ENCODE results near the gene HEPACAM.

Gene HEPACAM

GRCh38 chr11:124872741-124873140 is 63.1 kb downstream of the HEPACAM start:
- ATAC-seq: no peak
- TF ChIP-seq TCF4 (CRISPR knock-in tag; IDR thresholded peaks at IDR 0.05; ENCODE audit: borderline replicate concordance) (no peak), CREB5 (CRISPR knock-in tag; IDR thresholded peaks at IDR 0.05; ENCODE audit: low read depth) (no peak), TOX (CRISPR knock-in tag; IDR thresholded peaks at IDR 0.05; ENCODE audit: borderline replicate concordance) (no peak), ISL1 (CRISPR knock-in tag; IDR thresholded peaks at IDR 0.05) (no peak), ZC3H10 (CRISPR knock-in tag; IDR thresholded peaks at IDR 0.05) (no peak), OSR1 (CRISPR knock-in tag; IDR thresholded peaks at IDR 0.05) (no peak), ZNF8 (CRISPR knock-in tag; IDR thresholded peaks at IDR 0.05) (no peak), GLIS3 (CRISPR knock-in tag; IDR thresholded peaks at IDR 0.05) (no peak), ARNTL (CRISPR knock-in tag; IDR thresholded peaks at IDR 0.05; ENCODE audit: borderline replicate concordance, low read depth) (no peak)

GRCh38 chr11:124872280-124872679 is 63.6 kb downstream of the HEPACAM start:
- ATAC-seq: no peak
- TF ChIP-seq ESRRG (CRISPR knock-in tag; IDR thresholded peaks at IDR 0.05): no peak
- TF ChIP-seq CSRNP3 (CRISPR knock-in tag; IDR thresholded peaks at IDR 0.05): no peak

- no peak for TF ChIP-seq ESRRG (CRISPR knock-in tag; IDR thresholded peaks at IDR 0.05)
- TF ChIP-seq BACH2 (CRISPR knock-in tag; IDR thresholded peaks at IDR 0.05; ENCODE audit: borderline replicate concordance): no peak
- no peak for ATAC-seq
These were observed 65.4 kb downstream of the HEPACAM start for GRCh38 chr11:124870430-124870829.

GRCh38 chr11:124869856-124870387 is 65.9 kb downstream of the HEPACAM start:
- TF ChIP-seq ZFP3 (CRISPR knock-in tag; IDR thresholded peaks at IDR 0.05): no peak
- no peak for TF ChIP-seq RARB (CRISPR knock-in tag; IDR thresholded peaks at IDR 0.05)
- TF ChIP-seq ZNF8 (CRISPR knock-in tag; IDR thresholded peaks at IDR 0.05): no peak
- no peak for TF ChIP-seq CSDC2 (CRISPR knock-in tag; IDR thresholded peaks at IDR 0.05)
- no peak for TF ChIP-seq PPARA (CRISPR knock-in tag; IDR thresholded peaks at IDR 0.05; ENCODE audit: borderline replicate concordance)
- no peak for TF ChIP-seq PATZ1 (CRISPR knock-in tag; IDR thresholded peaks at IDR 0.05; ENCODE audit: borderline replicate concordance)
- no peak for TF ChIP-seq POU6F1 (CRISPR knock-in tag; IDR thresholded peaks at IDR 0.05; ENCODE audit: borderline replicate concordance, low read depth)
- TF ChIP-seq ZC3H10 (CRISPR knock-in tag; IDR thresholded peaks at IDR 0.05): no peak
- TF ChIP-seq OSR1 (CRISPR knock-in tag; IDR thresholded peaks at IDR 0.05): no peak
- no peak for TF ChIP-seq ZNF70 (CRISPR knock-in tag; IDR thresholded peaks at IDR 0.05)
- TF ChIP-seq ZFP30 (CRISPR knock-in tag; IDR thresholded peaks at IDR 0.05): no peak
- no peak for TF ChIP-seq ZNF565 (CRISPR knock-in tag; conservative IDR thresholded peaks at IDR 0.05; ENCODE audit: low read depth)
- no peak for TF ChIP-seq TCF4 (CRISPR knock-in tag; IDR thresholded peaks at IDR 0.05; ENCODE audit: borderline replicate concordance)
- no peak for TF ChIP-seq SNAI2 (CRISPR knock-in tag; IDR thresholded peaks at IDR 0.05)
- no peak for TF ChIP-seq BACH2 (CRISPR knock-in tag; IDR thresholded peaks at IDR 0.05; ENCODE audit: borderline replicate concordance)
- TF ChIP-seq ISL1 (CRISPR knock-in tag; IDR thresholded peaks at IDR 0.05): no peak
- TF ChIP-seq GLIS3 (CRISPR knock-in tag; IDR thresholded peaks at IDR 0.05): no peak
- TF ChIP-seq CREB5 (CRISPR knock-in tag; IDR thresholded peaks at IDR 0.05; ENCODE audit: low read depth): no peak
- ATAC-seq: no peak
